Lower leg skin (tissue), 3 donors: ENCODE measurements around the gene FARP1.

Experiments used
- POLR2A ChIP-seq, 2 donors: fragments of 450-650 bp; IDR thresholded peaks; one replicate each; pipeline ENCODE4 v1.6.1; 2016 to 2017; ENCODE audit warnings: antibody characterized with exemption in 2 of 2, mild to moderate bottlenecking in 1 of 2, moderate library complexity in 1 of 2
- TF ChIP-seq, protein P1 (sequence below), 3 donors: fragments of 450-650 bp; IDR thresholded peaks; one replicate each; pipeline ENCODE4 v1.5.1; 2016; ENCODE audit warnings: antibody characterized with exemption in 3 of 3, mild to moderate bottlenecking in 3 of 3, moderate library complexity in 2 of 3

DNA sequence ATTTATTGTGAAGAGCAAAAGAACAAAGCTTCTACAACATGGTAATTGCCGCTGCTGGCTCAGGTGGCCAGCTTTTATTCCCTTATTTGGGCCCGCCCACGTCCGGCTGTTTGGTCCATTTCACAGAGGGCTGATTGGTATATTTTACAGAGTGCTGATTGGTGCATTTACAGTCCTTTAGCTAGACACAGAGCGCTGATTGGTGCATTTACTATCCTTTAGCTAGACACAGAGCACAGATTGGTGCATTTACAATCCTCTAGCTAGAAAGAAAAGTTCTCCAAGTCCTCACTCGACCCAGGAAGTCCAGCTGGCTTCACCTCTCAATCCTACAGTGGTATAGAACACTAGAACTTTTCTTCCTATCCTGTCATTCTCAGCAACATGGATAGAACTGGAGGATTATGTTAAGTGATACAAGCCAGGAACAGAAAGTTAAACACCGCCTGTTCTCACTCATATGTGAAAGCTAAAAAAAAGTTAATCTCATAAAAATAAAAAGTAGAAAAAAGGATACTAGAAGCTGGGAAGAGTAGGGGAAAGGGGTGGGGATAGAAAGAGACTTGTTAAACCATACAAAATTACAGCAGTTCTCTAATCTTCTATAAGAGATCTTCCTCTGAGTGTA, 33.6 kb upstream of the FARP1 start:
- TF ChIP-seq, protein P1, sequence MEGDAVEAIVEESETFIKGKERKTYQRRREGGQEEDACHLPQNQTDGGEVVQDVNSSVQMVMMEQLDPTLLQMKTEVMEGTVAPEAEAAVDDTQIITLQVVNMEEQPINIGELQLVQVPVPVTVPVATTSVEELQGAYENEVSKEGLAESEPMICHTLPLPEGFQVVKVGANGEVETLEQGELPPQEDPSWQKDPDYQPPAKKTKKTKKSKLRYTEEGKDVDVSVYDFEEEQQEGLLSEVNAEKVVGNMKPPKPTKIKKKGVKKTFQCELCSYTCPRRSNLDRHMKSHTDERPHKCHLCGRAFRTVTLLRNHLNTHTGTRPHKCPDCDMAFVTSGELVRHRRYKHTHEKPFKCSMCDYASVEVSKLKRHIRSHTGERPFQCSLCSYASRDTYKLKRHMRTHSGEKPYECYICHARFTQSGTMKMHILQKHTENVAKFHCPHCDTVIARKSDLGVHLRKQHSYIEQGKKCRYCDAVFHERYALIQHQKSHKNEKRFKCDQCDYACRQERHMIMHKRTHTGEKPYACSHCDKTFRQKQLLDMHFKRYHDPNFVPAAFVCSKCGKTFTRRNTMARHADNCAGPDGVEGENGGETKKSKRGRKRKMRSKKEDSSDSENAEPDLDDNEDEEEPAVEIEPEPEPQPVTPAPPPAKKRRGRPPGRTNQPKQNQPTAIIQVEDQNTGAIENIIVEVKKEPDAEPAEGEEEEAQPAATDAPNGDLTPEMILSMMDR (IDR thresholded peaks at IDR 0.05) = no peak
- TF ChIP-seq POLR2A (IDR thresholded peaks at IDR 0.05) = no peak
